Bronchial epithelial cell (primary cell): ENCODE measurements around the gene FOXRED2. TPM values are rescaled to one million over a fixed set of nuclear protein-coding genes. Genes with fewer than 3 reads are reported as not detected.

Experiments used
- DNase-seq: peaks from one replicate; pipeline ENCODE4 v3.0.0-alpha.2; 2010; ENCODE audit warnings: low read depth
- FAIRE-seq: peaks from 2 replicates; lab custom pipeline; 2011; peaks lifted over from hg19 to GRCh38; lab: Jason Lieb, UNC
- H3K27me3 ChIP-seq: 2 replicates; pipeline ENCODE4 v1.5.1; 2011; ENCODE audit warnings: low read length; ENCODE audit not compliant: control insufficient read depth, insufficient read depth
- H3K36me3 ChIP-seq: 2 replicates; pipeline ENCODE4 v1.5.1; 2011; ENCODE audit warnings: low read length; ENCODE audit not compliant: control insufficient read depth, insufficient read depth
- H3K4me3 ChIP-seq: 2 replicates; pipeline ENCODE4 v1.5.1; 2011; ENCODE audit warnings: mild to moderate bottlenecking, low read depth, low read length, control low read depth
- total RNA-seq: library from RNA; depleted of rRNA; stranded (reverse); fragments of >200 nt; gene quantifications from 2 replicates; pipeline ENCODE4 v1.2.1, GENCODE V29; 2014
- TF ChIP-seq, protein P1 (sequence below): IDR thresholded peaks from 2 replicates; pipeline ENCODE4 v1.5.1; 2011; ENCODE audit warnings: mild to moderate bottlenecking, moderate library complexity, low read length, control low read depth, inconsistent platforms; ENCODE audit not compliant: insufficient read depth, severe bottlenecking

Gene FOXRED2
- total RNA-seq, 1 donor from 2014 or later: 1.6 TPM

DNA sequence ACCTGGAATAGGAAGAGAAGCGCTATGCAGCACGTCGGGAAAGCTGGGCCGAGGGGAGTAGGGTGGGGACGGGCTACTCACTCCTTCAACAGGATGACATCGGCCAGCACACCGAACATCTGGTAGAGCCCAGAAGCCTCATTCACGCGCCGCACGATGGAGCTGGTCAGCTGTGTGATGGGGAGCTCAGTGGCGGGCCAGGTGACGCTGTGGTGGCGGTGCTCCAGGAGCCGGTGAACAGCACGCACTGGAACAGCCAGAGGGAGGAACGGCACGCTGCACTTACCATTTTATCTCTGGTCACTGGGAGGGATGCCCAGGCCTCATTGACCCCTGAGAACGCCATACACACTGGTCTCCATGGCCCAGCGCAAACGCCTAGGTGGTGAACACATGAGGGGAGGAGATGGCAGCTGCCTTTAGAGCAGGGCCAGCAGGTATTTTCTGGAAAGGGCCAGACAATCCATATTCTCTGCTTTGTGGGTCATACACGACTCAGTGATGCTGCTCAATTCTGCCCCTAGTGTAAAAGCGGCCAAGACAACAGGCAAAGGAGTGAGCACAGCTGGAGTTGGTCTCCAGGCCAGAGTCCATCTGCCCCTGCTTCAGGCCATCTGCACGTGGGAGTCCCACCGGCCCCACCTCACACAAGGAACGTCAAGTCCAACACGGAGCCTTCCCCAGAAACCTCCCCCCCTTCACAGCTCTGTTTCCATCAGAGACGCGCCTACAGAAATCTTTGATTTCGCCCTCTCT, 8.8 kb downstream of the FOXRED2 start:
- FAIRE-seq (no peak), DNase-seq (no peak)
- no peaks in the 10 kb centered on the region for H3K36me3 ChIP-seq
- TF ChIP-seq, protein P1, sequence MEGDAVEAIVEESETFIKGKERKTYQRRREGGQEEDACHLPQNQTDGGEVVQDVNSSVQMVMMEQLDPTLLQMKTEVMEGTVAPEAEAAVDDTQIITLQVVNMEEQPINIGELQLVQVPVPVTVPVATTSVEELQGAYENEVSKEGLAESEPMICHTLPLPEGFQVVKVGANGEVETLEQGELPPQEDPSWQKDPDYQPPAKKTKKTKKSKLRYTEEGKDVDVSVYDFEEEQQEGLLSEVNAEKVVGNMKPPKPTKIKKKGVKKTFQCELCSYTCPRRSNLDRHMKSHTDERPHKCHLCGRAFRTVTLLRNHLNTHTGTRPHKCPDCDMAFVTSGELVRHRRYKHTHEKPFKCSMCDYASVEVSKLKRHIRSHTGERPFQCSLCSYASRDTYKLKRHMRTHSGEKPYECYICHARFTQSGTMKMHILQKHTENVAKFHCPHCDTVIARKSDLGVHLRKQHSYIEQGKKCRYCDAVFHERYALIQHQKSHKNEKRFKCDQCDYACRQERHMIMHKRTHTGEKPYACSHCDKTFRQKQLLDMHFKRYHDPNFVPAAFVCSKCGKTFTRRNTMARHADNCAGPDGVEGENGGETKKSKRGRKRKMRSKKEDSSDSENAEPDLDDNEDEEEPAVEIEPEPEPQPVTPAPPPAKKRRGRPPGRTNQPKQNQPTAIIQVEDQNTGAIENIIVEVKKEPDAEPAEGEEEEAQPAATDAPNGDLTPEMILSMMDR: no peak
- no peaks in the 10 kb centered on the region for H3K27me3 ChIP-seq
- no peak overlapping the region for H3K4me3 ChIP-seq

DNA sequence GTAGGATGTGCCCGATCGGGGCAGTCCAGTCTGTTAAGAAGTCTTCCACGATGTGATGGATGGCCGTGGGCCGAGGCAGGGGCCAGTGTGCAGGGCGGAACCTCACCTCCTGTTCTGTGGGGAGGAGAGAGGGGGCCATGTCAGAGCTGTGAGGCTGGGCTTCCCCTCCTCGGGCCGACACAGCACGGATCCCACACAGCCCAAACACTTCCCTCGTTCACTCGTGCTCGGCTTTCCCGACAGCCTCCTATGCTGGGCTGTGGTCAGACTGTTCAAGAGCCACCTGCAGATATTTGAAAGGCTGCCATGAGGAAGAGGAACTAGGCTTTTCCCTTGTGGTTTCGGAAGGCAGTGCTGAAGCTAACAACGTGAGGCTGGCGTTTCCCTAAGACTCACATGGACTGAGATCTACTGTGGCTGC, 13.1 kb downstream of the FOXRED2 start:
- TF ChIP-seq, protein P1: no peak
- Histone ChIP-seq H3K27me3 (no peaks in the 10 kb centered on the region), H3K36me3 (no peaks in the 10 kb centered on the region), H3K4me3 (no peak overlapping the region)
- DNase-seq (no peak), FAIRE-seq (no peak)

DNA sequence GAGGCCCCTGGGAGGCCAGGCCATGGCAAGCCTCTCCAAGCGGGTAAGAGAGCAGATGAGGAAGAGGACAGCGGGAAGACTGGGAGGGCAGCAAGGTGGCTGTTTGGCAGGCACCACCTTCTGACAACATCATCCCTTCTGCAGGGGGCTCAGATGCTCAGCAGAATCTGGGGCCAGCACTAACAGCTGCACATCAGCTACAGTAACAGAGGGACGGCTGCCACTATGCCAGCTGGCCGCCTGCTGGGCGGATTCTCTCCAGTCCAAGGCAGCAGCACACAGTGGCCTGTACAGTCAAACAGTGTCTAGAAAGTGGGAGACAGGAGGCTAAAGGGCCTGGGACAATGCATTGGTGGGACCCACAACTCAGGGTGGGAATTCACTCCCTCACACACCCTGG, 14.7 kb downstream of the FOXRED2 start:
- DNase-seq (no peak), FAIRE-seq (no peak)
- Histone ChIP-seq H3K27me3 (no peaks in the 10 kb centered on the region), H3K4me3 (no peak overlapping the region), H3K36me3 (no peaks in the 10 kb centered on the region)
- TF ChIP-seq, protein P1: no peak

DNA sequence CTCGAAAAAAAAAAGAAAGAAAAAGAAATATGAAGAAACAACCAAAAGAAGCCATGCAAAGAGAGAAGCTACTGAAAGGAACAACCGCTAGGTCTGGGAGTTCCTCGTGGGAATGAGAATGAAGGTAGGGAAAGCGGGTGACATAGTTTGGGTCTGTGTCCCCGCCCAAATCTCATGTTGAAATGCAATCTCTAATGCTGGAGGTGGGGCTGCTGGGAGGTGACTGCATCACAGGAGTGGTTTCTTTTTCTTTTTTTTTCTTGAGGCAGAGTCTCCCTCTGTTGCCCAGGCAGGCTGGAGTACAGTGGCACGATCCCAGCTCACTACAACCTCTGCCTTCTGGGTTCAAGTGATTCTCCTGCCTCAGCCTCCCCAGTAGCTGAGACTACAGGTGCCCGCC, 15.7 kb downstream of the FOXRED2 start:
- DNase-seq (no peak), FAIRE-seq (no peak)
- Histone ChIP-seq H3K27me3 (no peaks in the 10 kb centered on the region), H3K36me3 (no peaks in the 10 kb centered on the region), H3K4me3 (no peak overlapping the region)
- TF ChIP-seq, protein P1: no peak

DNA sequence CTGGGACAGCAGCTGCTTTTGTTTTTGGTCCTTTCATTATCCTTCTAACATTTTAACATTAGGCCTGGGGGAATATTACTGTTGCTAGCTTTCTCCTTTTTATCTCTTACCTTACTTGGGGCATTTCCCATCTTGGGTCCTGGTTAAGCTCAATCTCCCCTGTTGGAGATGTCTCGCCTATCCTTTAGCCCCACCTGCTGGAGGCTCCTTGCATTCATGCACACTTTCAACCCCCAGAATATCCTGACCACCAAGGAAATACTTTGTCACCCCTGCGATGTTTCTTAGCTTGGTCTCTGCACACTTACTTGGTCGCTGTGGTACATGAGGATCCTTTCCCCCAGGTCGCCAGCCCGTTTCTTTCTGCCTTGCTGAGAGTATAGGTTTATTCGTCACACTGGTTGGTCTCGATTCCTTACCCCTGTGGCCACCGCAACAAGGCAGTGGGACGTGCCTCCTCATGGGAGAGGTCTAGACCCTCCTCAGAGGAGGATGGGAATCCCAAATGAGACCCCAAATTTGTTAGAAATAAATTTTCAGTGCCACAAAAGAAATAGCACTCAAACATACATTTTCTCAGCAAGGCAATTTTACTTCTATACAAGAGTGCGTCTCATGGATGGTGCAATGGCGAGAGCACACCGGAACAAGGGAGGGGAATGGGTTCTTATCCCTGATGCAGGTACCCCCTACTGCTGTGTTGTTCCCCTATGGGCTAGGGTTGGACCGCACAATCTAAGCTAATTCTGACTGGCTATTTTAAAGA, 20.0 kb downstream of the FOXRED2 start:
- Histone ChIP-seq H3K4me3 (no peak overlapping the region), H3K27me3 (no peaks in the 10 kb centered on the region), H3K36me3 (no peaks in the 10 kb centered on the region)
- TF ChIP-seq, protein P1: peak; percentile 67
- FAIRE-seq (peak; percentile 47), DNase-seq (peak; percentile 44)
